Fibroblast of lung (primary cell): ENCODE measurements around the gene RAET1E. TPM values are rescaled to one million over a fixed set of nuclear protein-coding genes. Genes with fewer than 3 reads are reported as not detected.

Experiments
- DNase-seq, 2 donors: peaks; one replicate each; pipeline versions ENCODE4 v3.0.0 to v3.0.0-alpha.2; 2010; ENCODE audit warnings: low read depth in 2 of 2
- H2AFZ ChIP-seq: 2 replicates; pipeline ENCODE4 v1.5.1; 2012; ENCODE audit warnings: low read length, control low read depth, inconsistent platforms
- H3K27ac ChIP-seq: 2 replicates; pipeline ENCODE4 v1.5.1; 2011; ENCODE audit warnings: low read length, control low read depth; ENCODE audit not compliant: insufficient read depth
- H3K27me3 ChIP-seq: 2 replicates; pipeline ENCODE4 v1.5.1; 2011; ENCODE audit warnings: mild to moderate bottlenecking, low read length; ENCODE audit not compliant: control insufficient read depth, insufficient read depth
- H3K36me3 ChIP-seq: 2 replicates; pipeline ENCODE4 v1.5.1; 2011; ENCODE audit warnings: low read length; ENCODE audit not compliant: control insufficient read depth, insufficient read depth
- H3K4me1 ChIP-seq: 2 replicates; pipeline ENCODE4 v1.5.1; 2011; ENCODE audit warnings: low read length; ENCODE audit not compliant: control insufficient read depth, insufficient read depth; ENCODE audit errors: extremely low read depth
- H3K4me2 ChIP-seq: 2 replicates; pipeline ENCODE4 v1.5.1; 2011; ENCODE audit warnings: low read length, control low read depth; ENCODE audit not compliant: insufficient read depth; ENCODE audit errors: extremely low read depth
- H3K4me3 ChIP-seq, 4 experiments: fragments of 200-600 bp in 1 of 4; sonication (generic) in 1 of 4; replicated peaks in 1 of 4; 2 replicates each; pipeline ENCODE4 v1.5.1; 2011 to 2016; ENCODE audit warnings: low read length in 4 of 4, low read depth in 3 of 4, mild to moderate bottlenecking in 3 of 4, control low read depth in 2 of 4, inconsistent platforms in 1 of 4, mixed read lengths in 1 of 4; ENCODE audit not compliant: insufficient read depth in 1 of 4; ENCODE audit errors: control extremely low read depth in 1 of 4
- H3K79me2 ChIP-seq: 2 replicates; pipeline ENCODE4 v1.5.1; 2012; ENCODE audit warnings: mild to moderate bottlenecking, low read length, inconsistent platforms; ENCODE audit not compliant: control insufficient read depth, insufficient read depth
- H3K9ac ChIP-seq: 2 replicates; pipeline ENCODE4 v1.5.1; 2011; ENCODE audit warnings: mild to moderate bottlenecking, low read length, control low read depth; ENCODE audit not compliant: insufficient read depth
- H3K9me3 ChIP-seq: 2 replicates; pipeline ENCODE4 v1.5.1; 2012; ENCODE audit warnings: low read depth, low read length; ENCODE audit not compliant: control insufficient read depth, insufficient read depth
- H4K20me1 ChIP-seq: 2 replicates; pipeline ENCODE4 v1.5.1; 2011; ENCODE audit warnings: low read length; ENCODE audit not compliant: control insufficient read depth, insufficient read depth; ENCODE audit errors: extremely low read depth
- EZH2 ChIP-seq: IDR thresholded peaks from 2 replicates; pipeline ENCODE4 v1.5.1; 2012; ENCODE audit warnings: low read length, control low read depth, mild to moderate bottlenecking; ENCODE audit errors: missing control alignments
- polyA plus RNA-seq, 2 donors: library from polyadenylated mRNA; depleted of rRNA in 1 of 2; stranded (reverse) in 1 of 2; unstranded in 1 of 2; fragments of >200 nt; gene quantifications; 2 replicates each; pipeline ENCODE4 v1.2.1, GENCODE V29; 2011 to 2012; ENCODE audit warnings: missing spikeins in 1 of 2
- total RNA-seq: library from RNA; depleted of rRNA; stranded (reverse); fragments of >200 nt; gene quantifications from 2 replicates; pipeline ENCODE4 v1.2.1, GENCODE V29; 2014
- TF ChIP-seq, protein P1 (sequence below), 2 donors: IDR thresholded peaks in 1 of 2; conservative IDR thresholded peaks in 1 of 2; 1 replicate in 1 of 2; 2 replicates in 1 of 2; pipeline ENCODE4 v1.5.1; 2011 to 2012; ENCODE audit warnings: low read length in 2 of 2, control low read depth in 1 of 2, inconsistent platforms in 1 of 2, low read depth in 1 of 2, mild to moderate bottlenecking in 1 of 2

The RAET1E gene
- total and polyA plus RNA-seq, 2 donors (not counting 1 experiment from before 2014, with no cell fraction given), result 0.12 to 1.5 TPM

DNA sequence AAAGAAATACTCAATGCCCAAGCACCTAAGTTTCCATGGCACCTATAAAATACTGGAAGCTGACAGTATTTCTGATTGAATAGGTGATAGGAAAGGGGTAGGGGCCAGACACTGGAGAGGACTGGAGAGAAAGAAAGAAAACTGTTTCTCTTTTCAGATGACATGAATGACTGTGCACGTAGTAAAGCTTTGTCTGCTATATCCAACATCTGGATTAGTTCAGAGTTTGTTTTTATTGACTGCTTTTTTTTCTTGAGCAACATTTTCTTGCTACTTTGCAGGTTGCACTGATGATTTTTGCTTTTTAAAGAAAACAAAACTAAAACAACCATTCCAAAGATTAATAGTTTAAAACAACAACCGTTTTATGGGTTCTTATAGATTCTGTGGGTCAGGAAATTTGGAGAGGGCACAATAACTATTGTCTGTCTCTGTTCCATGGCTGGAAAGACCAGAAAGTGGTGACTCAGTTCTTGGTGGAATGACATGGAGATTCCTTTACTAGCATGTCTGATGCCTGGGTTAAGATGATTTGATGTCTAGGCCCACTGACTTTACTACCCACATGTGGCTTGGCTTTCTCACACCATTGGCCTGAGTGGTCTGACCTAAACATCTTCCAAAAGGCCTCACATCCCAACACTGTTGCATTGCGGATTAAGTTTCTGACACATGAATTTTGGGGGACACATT lies 21.5 kb downstream of the RAET1E start:
- Histone ChIP-seq H3K4me2 (no peak overlapping the region), H3K36me3 (no peaks in the 10 kb centered on the region), H3K4me1 (no peaks in the 10 kb centered on the region), H3K4me3 (no peak overlapping the region), H3K27ac (no peak overlapping the region), H2AFZ (no peak overlapping the region), H3K27me3 (peaks cover 6% of the 10 kb centered on the region), H3K9me3 (no peaks in the 10 kb centered on the region), H4K20me1 (no peaks in the 10 kb centered on the region), H3K79me2 (no peaks in the 10 kb centered on the region), H3K9ac (no peak overlapping the region)
- no peak for DNase-seq
- TF ChIP-seq, protein P1, sequence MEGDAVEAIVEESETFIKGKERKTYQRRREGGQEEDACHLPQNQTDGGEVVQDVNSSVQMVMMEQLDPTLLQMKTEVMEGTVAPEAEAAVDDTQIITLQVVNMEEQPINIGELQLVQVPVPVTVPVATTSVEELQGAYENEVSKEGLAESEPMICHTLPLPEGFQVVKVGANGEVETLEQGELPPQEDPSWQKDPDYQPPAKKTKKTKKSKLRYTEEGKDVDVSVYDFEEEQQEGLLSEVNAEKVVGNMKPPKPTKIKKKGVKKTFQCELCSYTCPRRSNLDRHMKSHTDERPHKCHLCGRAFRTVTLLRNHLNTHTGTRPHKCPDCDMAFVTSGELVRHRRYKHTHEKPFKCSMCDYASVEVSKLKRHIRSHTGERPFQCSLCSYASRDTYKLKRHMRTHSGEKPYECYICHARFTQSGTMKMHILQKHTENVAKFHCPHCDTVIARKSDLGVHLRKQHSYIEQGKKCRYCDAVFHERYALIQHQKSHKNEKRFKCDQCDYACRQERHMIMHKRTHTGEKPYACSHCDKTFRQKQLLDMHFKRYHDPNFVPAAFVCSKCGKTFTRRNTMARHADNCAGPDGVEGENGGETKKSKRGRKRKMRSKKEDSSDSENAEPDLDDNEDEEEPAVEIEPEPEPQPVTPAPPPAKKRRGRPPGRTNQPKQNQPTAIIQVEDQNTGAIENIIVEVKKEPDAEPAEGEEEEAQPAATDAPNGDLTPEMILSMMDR (conservative IDR thresholded peaks at IDR 0.05 in 1 of 2, IDR thresholded peaks at IDR 0.05 in 1 of 2; ENCODE audit: low read depth in 1 of 2, low read length in 2 of 2), result no peak

DNA sequence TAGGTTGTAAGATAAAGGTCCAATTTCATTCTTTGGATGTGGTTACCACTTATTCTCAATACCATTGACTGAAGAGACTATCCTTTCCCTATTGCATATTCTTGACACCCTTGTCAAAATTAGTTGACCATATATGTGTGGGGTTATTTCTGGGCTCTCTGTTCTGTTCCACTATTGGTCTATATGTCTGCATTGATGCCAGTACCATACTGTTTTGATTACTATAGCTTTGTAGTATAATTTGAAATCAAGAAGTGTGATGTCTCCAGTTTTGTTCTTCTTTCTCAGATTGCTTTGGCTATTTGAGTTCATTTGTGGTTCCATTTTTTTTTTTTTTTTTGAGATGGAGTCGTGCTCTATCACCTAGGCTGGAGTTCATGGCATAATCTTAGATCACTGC lies 25.7 kb downstream of the RAET1E start:
- DNase-seq, result no peak
- H2AFZ ChIP-seq, result no peak overlapping the region

DNA sequence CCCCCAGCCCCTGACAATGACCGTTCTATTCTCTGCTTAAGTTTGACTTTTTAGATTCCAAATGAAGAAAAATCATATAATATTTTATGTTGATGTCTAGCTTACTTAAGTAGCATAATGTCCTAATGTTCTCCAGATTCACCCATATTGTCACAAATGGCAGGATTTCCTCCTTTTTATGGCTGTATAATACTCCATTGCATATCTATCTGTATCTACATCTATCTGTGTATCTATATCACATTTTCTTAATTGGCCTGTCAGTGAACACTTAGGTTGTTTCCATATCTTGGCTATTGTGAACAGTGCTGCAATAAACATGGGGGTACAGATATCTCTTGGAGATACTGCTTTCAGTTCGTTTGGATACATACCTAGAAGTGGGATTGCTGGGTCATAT lies 26.7 kb downstream of the RAET1E start:
- TF ChIP-seq, protein P1 (conservative IDR thresholded peaks at IDR 0.05 in 1 of 2, IDR thresholded peaks at IDR 0.05 in 1 of 2; ENCODE audit: low read depth in 1 of 2, low read length in 2 of 2), result no peak
- TF ChIP-seq EZH2, result no peak
- H3K9me3 ChIP-seq, result no peaks in the 10 kb centered on the region
- no peaks in the 10 kb centered on the region for H3K36me3 ChIP-seq
- H3K4me2 ChIP-seq, result no peak overlapping the region
- no peak overlapping the region for H3K27ac ChIP-seq
- no peak overlapping the region for H3K9ac ChIP-seq
- DNase-seq, result no peak
- H3K79me2 ChIP-seq, result no peaks in the 10 kb centered on the region
- H2AFZ ChIP-seq, result no peak overlapping the region
- H4K20me1 ChIP-seq, result no peaks in the 10 kb centered on the region
- no peak overlapping the region for H3K4me3 ChIP-seq
- H3K4me1 ChIP-seq, result no peaks in the 10 kb centered on the region
- no peaks in the 10 kb centered on the region for H3K27me3 ChIP-seq

More for the DNA sequence above, 25.7 kb downstream of the RAET1E start:
- Histone ChIP-seq H3K9me3 (no peaks in the 10 kb centered on the region), H3K9ac (no peak overlapping the region), H3K27me3 (no peaks in the 10 kb centered on the region), H3K4me2 (no peak overlapping the region), H3K36me3 (no peaks in the 10 kb centered on the region), H4K20me1 (no peaks in the 10 kb centered on the region), H3K79me2 (no peaks in the 10 kb centered on the region), H3K4me1 (no peaks in the 10 kb centered on the region), H3K27ac (no peak overlapping the region), H3K4me3 (no peak overlapping the region)
- TF ChIP-seq EZH2, result no peak
- TF ChIP-seq, protein P1 (conservative IDR thresholded peaks at IDR 0.05 in 1 of 2, IDR thresholded peaks at IDR 0.05 in 1 of 2; ENCODE audit: low read depth in 1 of 2, low read length in 2 of 2), result no peak
